ENCODE measurements around the gene SLC22A4. TPM values are rescaled to one million over a fixed set of nuclear protein-coding genes. Genes with fewer than 3 reads are reported as not detected.

SLC22A4 gene
- total RNA-seq, 2 experiments from 2014 or later, result 0.10 to 0.28 TPM

- Mint-ChIP-seq H3K27me3 (no peaks in the 10 kb centered on the region), H3K4me3 (no peak overlapping the region), H3K27ac (no peak overlapping the region), H3K9me3 (no peaks in the 10 kb centered on the region), H3K4me1 (no peaks in the 10 kb centered on the region), H3K36me3 (ENCODE audit: low read depth) (no peaks in the 10 kb centered on the region)
- ChIA-PET CTCF (interaction anchor here (1.0 kb wide), 1 partner anchor 12 kb away, joined by 3 read pairs; no protein-coding TSS in a partner anchor), POLR2A (interaction anchor here (1.0 kb wide), 1 partner anchor 44 kb away, joined by 3 read pairs; the partner anchor contains the start of gene SLC22A5)
- no peak for DNase-seq
These were observed 31.5 kb downstream of the SLC22A4 start for GRCh38 chr5:132325691-132326090.

DNA sequence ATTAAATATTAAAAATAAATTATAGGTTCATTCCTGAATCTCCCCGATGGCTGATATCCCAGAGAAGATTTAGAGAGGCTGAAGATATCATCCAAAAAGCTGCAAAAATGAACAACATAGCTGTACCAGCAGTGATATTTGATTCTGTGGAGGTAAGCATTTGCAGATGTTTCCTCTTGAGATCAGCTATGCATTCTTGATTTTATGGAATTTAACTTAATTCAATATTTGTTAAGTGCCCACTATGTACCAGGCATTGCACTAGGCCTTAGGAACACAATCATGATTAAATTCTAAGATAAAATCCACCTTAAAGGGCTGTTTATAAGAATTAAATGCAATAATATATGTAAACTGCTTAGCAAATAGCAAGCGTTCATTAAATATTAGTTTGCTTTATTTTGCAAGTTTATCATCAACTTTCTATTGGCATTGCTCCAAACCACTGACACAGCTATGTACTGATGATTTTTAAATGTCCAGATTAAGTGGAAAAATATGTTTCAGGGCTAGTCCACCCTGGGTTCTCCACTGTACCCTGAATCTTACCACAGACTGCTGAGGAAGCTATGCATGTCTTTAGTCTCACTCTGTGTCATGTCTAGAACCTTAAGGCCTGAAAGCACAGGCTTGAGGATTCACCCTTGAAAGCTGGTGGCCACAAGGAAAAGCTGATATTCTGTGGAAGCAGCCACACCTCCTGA is 33.2 kb downstream of the SLC22A4 start:
- POLR2A ChIA-PET, result no interaction called here
- Mint-ChIP-seq H3K27ac (no peak overlapping the region), H3K36me3 (ENCODE audit: low read depth) (no peaks in the 10 kb centered on the region), H3K27me3 (no peaks in the 10 kb centered on the region), H3K4me1 (no peaks in the 10 kb centered on the region), H3K4me3 (no peak overlapping the region), H3K9me3 (no peaks in the 10 kb centered on the region)
- DNase-seq, result no peak
- CTCF ChIA-PET, result no interaction called here

GRCh38 chr5:132334812-132335211 is 40.6 kb downstream of the SLC22A4 start:
- DNase-seq, result no peak
- POLR2A ChIA-PET, result no interaction called here
- CTCF ChIA-PET, result interaction anchor here (0.8 to 1.0 kb wide), 2 partner anchors 62 to 97 kb away, joined by 3 to 5 read pairs; no protein-coding TSS in a partner anchor
- Mint-ChIP-seq H3K9me3 (no peaks in the 10 kb centered on the region), H3K4me1 (peaks cover 6% of the 10 kb centered on the region), H3K27me3 (no peaks in the 10 kb centered on the region), H3K36me3 (ENCODE audit: low read depth) (no peaks in the 10 kb centered on the region), H3K27ac (no peak overlapping the region), H3K4me3 (no peak overlapping the region)

GRCh38 chr5:132335402-132335801 is 41.2 kb downstream of the SLC22A4 start:
- H3K27me3 Mint-ChIP-seq, result no peaks in the 10 kb centered on the region
- ChIA-PET POLR2A (no interaction called here), CTCF (interaction anchor here (0.8 kb wide), 1 partner anchor 97 kb away, joined by 5 read pairs; no protein-coding TSS in a partner anchor)
- no peak overlapping the region for H3K27ac Mint-ChIP-seq
- no peak overlapping the region for H3K4me3 Mint-ChIP-seq
- peaks cover 6% of the 10 kb centered on the region for H3K4me1 Mint-ChIP-seq
- no peaks in the 10 kb centered on the region for H3K36me3 Mint-ChIP-seq (ENCODE audit: low read depth)
- no peaks in the 10 kb centered on the region for H3K9me3 Mint-ChIP-seq
- DNase-seq, result no peak

DNA sequence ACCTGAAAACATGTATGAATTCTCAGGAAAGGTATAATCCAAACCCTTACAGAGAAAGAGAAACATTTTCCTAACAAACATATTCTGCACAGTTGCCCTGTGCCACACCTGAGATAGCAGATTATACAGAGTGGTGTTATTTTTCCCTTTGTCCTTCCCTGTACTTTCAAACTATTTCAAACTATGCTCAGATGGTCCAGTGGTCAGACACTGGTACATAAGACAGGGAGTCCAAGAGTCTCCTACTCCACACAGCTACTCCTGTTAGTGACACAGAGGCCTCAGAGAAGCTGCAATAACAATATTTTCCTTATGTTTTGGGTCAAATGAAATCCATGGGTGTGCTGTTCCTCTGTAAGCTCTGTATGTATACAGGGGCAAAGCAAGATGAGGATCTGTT is 45.3 kb downstream of the SLC22A4 start:
- POLR2A ChIA-PET, result no interaction called here
- no peak overlapping the region for H3K4me3 Mint-ChIP-seq
- DNase-seq, result no peak
- no peaks in the 10 kb centered on the region for H3K27me3 Mint-ChIP-seq
- CTCF ChIA-PET, result interaction anchor here (0.7 to 1.2 kb wide), 2 partner anchors 28 to 122 kb away, joined by 3 read pairs; no protein-coding TSS in a partner anchor
- no peak overlapping the region for H3K27ac Mint-ChIP-seq
- H3K36me3 Mint-ChIP-seq (ENCODE audit: low read depth), result no peaks in the 10 kb centered on the region
- no peaks in the 10 kb centered on the region for H3K9me3 Mint-ChIP-seq
- peaks cover 6% of the 10 kb centered on the region for H3K4me1 Mint-ChIP-seq

DNA sequence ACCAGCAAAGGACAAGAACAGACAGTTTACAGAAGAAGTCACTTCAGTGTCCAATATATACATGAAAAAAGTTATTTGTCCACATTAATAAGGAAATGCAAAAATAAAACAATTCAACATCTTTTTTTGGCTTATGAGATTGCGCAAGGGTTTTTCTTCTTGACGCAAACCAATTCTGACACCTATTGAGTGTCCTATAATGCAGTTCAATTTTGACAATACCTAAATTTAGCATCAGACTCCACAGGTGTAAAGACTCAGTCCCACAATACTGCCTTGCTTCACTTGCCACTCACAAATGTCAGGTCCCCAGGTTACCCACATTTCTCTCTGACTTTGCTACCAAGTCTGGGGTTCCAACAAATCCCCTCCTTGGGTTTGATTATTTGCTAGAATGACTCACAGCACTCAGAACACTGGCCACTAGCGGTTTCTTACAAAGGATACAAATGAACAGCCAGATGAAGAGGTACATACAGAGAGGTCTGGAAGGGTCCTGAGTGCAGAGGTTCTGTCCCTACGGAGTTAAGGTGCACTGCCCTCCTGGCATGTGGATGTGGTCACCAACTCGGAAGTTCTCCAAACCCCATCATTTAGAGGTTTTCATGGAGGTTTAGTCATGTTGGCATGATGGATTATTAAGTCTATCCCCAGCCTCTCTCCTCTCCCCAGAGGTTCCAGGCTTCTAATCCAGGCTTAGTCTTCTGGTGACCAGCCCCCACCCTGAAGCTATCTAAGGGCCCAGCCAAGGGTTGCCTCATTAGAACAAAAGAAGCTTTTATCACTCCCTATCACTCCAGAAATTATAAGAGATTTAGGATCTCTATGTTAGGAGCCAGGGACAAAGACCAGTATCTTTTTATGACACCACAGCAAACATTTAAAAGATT is 48.3 kb downstream of the SLC22A4 start:
- Mint-ChIP-seq H3K9me3 (no peaks in the 10 kb centered on the region), H3K36me3 (ENCODE audit: low read depth) (no peaks in the 10 kb centered on the region), H3K4me3 (no peak overlapping the region), H3K4me1 (no peaks in the 10 kb centered on the region), H3K27me3 (no peaks in the 10 kb centered on the region), H3K27ac (no peak overlapping the region)
- CTCF ChIA-PET, result interaction anchor here (1.2 kb wide), 1 partner anchor 10 kb away, joined by 3 read pairs; no protein-coding TSS in a partner anchor
- DNase-seq, result no peak
- POLR2A ChIA-PET, result no interaction called here

DNA sequence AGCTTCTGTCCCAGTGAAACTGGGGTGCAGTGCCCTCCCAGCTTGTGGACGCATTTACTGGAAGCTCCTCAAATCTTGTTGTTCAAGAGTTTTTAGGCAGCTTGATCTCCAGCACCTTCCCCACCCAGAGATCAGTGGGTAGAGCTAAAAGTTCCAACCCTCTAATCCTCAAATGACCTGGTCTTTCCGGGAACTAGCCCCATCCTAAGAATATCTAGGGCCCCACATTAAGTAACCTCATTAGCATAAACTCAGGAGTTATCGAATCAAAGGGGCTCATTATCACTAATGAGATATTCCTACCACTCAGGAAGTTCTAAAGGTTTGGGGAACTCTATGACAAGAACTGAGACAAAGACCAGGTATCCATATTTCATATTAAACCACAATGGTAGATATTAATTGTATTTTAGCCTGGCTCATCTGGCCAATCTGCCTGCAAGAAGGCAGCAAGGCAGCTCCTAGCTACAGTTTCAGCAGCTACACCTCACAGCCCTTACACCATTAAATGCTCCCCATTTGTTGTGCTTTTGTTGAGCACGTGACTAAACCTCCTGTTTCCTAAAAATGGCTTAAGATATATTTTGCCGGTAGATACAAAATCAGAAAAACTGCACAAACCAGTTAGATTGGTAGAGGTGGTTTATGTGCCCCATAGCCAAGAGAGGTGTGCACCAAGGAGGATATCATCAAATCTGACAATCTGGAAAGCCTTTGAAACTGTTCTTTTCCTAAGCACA is 50.8 kb downstream of the SLC22A4 start:
- Mint-ChIP-seq H3K4me3 (no peak overlapping the region), H3K4me1 (no peaks in the 10 kb centered on the region), H3K27ac (no peak overlapping the region), H3K9me3 (no peaks in the 10 kb centered on the region), H3K27me3 (no peaks in the 10 kb centered on the region), H3K36me3 (ENCODE audit: low read depth) (no peaks in the 10 kb centered on the region)
- ChIA-PET POLR2A (no interaction called here), CTCF (interaction anchor here (1.1 kb wide), 1 partner anchor 155 kb away, joined by 3 read pairs; no protein-coding TSS in a partner anchor)
- DNase-seq, result no peak

- no peak overlapping the region for H3K27ac Mint-ChIP-seq
- H3K36me3 Mint-ChIP-seq (ENCODE audit: low read depth), result no peaks in the 10 kb centered on the region
- ChIA-PET CTCF (no interaction called here), POLR2A (no interaction called here)
- no peak for DNase-seq
- H3K4me3 Mint-ChIP-seq, result no peak overlapping the region
- H3K9me3 Mint-ChIP-seq, result no peaks in the 10 kb centered on the region
- peaks cover 5% of the 10 kb centered on the region for H3K27me3 Mint-ChIP-seq
- H3K4me1 Mint-ChIP-seq, result no peaks in the 10 kb centered on the region
These were observed 59.3 kb downstream of the SLC22A4 start for GRCh38 chr5:132353486-132353995.

- H3K36me3 Mint-ChIP-seq (ENCODE audit: low read depth), result no peaks in the 10 kb centered on the region
- H3K27ac Mint-ChIP-seq, result no peak overlapping the region
- ChIA-PET POLR2A (no interaction called here), CTCF (interaction anchor here (0.8 kb wide), 1 partner anchor 75 kb away, joined by 3 read pairs; no protein-coding TSS in a partner anchor)
- DNase-seq, result no peak
- peaks cover 5% of the 10 kb centered on the region for H3K27me3 Mint-ChIP-seq
- H3K4me1 Mint-ChIP-seq, result no peaks in the 10 kb centered on the region
- no peak overlapping the region for H3K4me3 Mint-ChIP-seq
- no peaks in the 10 kb centered on the region for H3K9me3 Mint-ChIP-seq
These were observed 60.4 kb downstream of the SLC22A4 start for GRCh38 chr5:132354381-132355139.

DNA sequence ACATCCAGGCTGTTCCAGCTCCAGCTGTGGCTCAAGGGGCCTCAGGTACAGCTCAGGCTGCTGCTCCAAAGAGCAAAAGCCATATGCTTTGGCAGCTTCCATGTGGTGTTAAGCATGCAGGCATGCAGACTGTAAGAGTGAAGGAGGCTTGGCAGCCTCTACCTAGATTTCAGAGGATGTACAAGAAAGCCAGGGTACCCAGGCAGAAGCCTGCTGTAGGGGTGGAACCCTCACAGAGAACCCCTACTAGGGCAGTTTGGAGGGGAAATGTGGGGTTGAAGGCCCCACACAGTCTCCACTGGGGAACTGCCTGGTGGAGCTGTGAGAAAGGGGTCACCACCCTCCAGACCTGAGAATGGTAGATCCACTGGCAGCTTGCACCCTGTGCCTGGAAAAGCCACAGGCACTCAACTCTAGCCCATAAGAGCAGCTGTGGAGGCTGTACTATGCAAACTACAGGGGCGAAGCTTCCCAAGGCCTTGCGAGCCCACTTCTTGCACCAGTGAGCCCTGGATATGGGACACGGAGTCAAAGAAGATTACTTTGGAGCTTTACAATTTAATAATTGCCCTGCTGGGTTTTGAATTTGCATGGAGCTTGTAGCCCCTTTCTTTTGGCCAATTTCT is 61.1 kb downstream of the SLC22A4 start:
- H3K36me3 Mint-ChIP-seq (ENCODE audit: low read depth), result no peaks in the 10 kb centered on the region
- no peaks in the 10 kb centered on the region for H3K9me3 Mint-ChIP-seq
- DNase-seq, result no peak
- ChIA-PET POLR2A (interaction anchor here (0.9 kb wide), 1 partner anchor 14 kb away, joined by 4 read pairs; the partner anchor contains the start of gene SLC22A5), CTCF (interaction anchor here (0.8 kb wide), 1 partner anchor 76 kb away, joined by 3 read pairs; no protein-coding TSS in a partner anchor)
- peaks cover 5% of the 10 kb centered on the region for H3K27me3 Mint-ChIP-seq
- no peak overlapping the region for H3K27ac Mint-ChIP-seq
- no peaks in the 10 kb centered on the region for H3K4me1 Mint-ChIP-seq
- no peak overlapping the region for H3K4me3 Mint-ChIP-seq

- H3K27ac Mint-ChIP-seq, result no peak overlapping the region
- H3K4me1 Mint-ChIP-seq, result no peaks in the 10 kb centered on the region
- ChIA-PET CTCF (interaction anchor here (1.1 to 1.4 kb wide), 2 partner anchors 10 to 121 kb away, joined by 3 to 5 read pairs; partner anchors contain the start of gene SLC22A5), POLR2A (interaction anchor here (1.1 kb wide), 1 partner anchor 11 kb away, joined by 4 read pairs; the partner anchor contains the start of gene SLC22A5)
- H3K9me3 Mint-ChIP-seq, result no peaks in the 10 kb centered on the region
- no peak overlapping the region for H3K4me3 Mint-ChIP-seq
- no peaks in the 10 kb centered on the region for H3K36me3 Mint-ChIP-seq (ENCODE audit: low read depth)
- no peaks in the 10 kb centered on the region for H3K27me3 Mint-ChIP-seq
- DNase-seq, result no peak
These were observed 64.6 kb downstream of the SLC22A4 start for GRCh38 chr5:132358775-132359174.

GRCh38 chr5:132362086-132362485 is 67.9 kb downstream of the SLC22A4 start:
- no peaks in the 10 kb centered on the region for H3K9me3 Mint-ChIP-seq
- CTCF ChIA-PET, result no interaction called here
- H3K27me3 Mint-ChIP-seq, result no peaks in the 10 kb centered on the region
- H3K4me1 Mint-ChIP-seq, result no peaks in the 10 kb centered on the region
- H3K36me3 Mint-ChIP-seq (ENCODE audit: low read depth), result no peaks in the 10 kb centered on the region
- DNase-seq, result no peak
- H3K4me3 Mint-ChIP-seq, result no peak overlapping the region
- H3K27ac Mint-ChIP-seq, result no peak overlapping the region
- POLR2A ChIA-PET, result no interaction called here
